Stimulated activated CD4-positive, alpha-beta T cell treated with anti-CD3 and anti-CD28 coated beads, TNF-alpha, amount 100 ng/mL, for 1 hour (primary cell): ENCODE measurements around the gene CLCF1.

Source experiments
- DNase-seq, 3 donors: peaks; one replicate each; pipeline ENCODE4 v3.0.0-alpha.2; 2020; ENCODE audit warnings: low read depth in 3 of 3, low spot score in 1 of 3

Gene CLCF1

DNA sequence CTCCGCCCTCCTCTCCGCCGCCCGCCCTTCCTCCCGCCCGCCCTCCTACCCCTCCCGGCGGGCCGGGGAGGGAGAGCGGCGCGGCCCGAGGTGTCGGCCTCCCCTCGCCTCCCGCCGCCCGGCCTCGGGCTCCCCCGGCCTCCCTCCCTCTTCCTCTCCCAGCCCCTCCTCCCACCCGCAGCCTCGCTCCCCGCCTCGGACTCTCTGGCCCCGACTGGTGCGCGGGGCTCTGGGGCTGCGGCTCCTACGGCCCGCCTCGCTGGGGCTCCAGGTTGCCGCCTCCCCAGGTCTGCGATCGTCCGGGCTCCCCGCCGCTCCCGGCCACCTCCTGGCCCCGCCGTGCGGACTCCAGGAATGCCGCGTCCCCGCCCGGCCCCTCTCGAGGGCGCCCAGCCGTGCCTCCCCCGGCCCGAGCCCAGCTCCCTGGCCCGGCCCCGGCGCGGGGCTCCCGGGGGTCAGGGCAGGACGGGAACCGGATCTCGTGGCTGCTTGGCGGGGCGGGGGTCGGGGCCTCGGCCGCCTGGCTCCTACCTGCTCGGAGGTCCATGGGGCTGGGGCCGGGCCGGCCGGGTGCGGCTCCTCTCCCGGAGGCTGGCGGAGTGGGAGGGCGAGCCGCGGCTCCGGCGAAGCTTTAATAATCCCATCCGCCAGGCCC, at the start of gene CLCF1:
TSS of gene CLCF1 (minus strand) at position 606 of the 655 bp plus-strand sequence. CDS start at position 547, 59 bp downstream.
- DNase-seq: no peak

DNA sequence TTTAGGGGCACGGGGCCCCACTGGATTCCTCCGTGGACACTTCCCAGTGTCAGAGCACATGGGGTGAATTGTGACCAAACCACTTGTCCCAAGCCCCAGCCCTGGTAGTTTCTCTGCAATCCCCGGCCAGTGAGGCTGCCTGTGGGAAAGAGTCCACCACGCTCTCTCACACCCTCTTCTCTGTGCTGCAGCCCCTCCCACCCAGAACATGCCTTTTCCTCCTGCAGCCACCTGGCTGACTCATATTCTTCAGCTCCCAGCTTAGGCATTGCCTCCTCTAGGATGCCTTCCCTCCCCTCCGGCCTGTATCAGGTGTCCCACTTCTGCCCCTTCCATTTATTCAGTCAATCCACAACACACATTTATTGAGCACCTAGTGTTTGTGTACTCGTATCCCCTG, 49.5 kb upstream of the CLCF1 start:
- no peak for DNase-seq

DNA sequence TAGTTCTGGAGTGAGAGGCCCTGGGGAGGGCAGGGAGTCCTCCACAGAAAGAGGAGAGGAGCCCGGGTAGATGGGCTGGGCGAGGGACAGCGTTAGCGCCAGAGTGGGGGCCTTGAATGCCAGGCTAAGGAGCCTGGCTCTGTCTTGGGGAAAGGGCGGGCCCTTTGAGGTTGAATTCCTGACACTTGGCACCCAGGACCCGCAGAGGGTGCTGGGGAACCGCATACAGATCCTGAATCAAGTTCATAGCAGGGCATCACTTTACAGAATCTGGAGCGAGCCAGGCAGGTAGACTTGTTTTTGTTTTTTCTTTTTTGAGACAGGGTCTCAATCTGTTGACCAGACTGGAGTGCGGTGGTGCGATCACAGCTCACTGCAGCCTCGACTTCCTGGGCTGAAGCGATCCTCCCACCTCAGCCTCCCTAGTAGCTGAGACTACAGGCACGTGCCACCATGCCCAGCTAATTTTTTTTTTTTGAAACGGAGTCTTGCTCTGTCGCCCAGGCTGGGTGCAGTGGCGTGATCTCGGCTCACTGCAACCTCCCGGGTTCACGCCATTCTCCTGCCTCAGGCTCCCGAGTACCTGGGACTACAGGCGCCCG, 48.1 kb upstream of the CLCF1 start:
- no peak for DNase-seq

DNA sequence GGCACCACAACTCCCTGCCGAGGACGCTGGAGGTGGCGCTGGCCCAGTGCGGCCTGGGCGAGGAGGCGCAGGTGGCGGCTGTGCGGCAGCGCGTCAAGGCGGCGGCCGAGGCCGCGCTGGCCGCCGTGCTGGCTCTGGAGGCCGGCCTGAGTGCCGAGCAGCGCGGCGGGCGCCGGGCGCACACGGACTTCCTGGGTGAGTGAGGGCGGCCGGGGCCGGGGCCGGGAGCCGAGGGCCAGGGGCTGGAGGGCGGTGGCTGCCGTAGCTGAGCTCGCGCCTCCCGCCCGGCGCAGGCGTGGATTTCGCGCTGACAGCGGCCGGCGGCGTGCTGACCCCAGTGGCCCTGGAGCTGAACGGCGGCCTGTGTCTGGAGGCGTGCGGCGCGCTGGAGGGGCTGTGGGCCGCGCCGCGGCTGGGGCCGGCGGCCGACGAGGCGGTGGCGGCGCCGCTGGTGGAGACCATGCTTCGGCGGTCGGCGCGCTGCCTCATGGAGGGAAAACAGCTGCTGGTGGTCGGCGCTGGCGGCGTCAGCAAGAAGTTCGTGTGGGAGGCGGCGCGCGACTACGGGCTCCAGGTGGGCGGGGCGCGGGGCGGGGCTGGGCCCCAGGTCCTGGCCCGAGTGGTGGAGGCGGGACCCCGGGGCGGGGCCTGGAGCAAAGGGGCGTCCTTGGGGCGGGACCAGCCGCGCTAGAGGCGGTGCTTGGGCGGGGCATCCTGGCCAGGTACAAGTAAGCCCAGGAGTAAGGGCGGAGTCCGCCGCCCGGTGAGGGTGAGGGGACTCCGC, 47.4 kb upstream of the CLCF1 start:
- DNase-seq: peak; percentile 98 to 100 (median 99)

DNA sequence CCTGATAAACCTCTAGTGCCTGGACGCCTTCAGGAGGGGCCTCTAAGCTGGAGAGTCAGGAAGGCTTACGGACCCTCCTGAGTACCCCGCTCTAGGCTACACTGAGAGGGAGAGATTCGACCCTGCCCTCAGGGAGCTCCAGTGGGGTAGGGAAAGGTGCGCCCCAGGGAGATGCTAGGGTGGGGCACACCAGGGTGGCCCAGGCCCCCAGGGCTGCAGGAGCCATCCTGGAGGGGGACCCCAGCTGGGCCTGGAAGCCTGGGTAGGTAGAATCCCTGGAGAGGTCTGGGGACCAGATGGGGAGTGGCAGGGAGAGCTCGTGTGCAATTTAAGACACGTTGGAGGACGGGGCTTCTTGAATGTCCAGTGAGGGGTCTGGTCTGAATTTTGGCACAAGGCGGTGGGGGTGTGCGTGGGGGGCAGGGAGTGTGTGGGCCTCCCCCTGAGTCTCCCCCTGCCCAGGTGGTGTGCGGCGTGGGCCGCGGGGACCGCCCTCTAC, 46.8 kb upstream of the CLCF1 start:
- no peak for DNase-seq

DNA sequence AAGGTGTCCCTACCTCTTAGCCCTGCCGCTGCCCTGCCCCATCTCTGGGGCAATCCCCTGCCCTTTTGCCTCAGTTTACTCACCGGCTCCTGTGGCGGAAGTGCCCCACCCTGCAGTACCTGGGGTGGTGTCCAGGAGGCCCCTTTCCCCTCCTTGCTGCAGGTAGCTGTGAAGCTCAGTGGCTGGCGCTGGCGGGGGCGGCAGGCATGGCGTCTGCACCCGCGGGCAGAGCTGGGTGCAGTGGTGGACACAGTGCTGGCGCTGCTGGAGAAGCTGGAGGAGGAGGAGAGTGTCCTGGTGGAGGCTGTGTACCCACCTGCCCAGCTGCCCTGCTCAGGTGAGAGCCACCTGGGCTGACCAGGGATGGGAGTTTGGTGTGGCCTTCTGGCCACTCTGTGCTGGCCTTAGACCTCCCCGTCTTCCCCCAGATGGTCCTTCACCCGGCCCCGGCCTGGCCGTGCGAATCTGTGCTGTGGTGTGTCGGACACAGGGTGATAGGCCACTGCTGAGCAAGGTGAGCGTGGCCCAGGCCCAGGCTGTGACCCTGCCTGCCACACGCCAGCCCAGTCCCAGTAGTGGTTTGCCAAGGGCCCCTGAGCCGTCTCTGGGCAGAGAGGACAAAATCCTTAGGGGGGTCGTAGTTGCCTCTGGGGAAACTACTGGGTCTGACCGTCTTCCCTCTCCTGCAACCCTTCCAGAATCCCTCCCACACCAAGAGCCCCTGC, 46.1 kb upstream of the CLCF1 start:
- no peak for DNase-seq

DNA sequence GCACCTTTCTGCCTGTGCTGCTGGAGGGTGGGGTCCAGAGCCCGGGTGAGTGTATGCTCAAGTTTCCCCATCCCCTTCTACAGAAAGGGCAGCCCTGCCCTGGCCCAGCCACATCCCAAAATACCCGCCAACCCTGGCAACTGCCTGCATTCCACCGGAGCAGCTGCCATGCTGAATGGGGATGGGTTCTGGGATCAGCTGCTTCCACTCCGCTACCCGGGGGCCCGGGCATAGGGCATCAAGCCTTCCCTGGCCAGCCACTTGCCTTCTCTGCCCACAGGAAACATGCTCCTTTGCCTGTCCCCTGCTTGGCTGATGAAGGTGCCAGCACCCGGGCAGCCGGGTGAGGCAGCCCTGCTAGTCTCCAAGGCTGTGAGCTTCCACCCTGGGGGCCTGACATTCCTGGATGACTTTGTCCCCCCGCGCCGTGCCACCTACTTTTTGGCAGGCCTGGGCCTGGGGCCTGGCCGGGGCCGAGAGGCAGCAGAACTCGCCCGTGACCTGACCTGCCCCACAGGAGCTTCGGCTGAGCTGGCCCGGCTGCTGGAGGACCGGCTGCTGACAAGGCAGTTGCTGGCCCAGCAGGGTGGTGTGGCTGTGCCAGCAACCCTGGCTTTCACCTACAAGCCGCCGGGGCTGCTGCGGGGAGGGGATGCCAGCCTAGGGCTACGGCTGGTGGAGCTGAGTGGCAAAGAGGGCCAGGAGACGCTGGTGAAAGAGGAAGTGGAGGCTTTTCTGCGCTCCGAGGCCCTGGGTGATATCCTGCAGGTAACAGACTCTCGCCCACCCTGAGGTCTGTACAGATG, 45.3 kb upstream of the CLCF1 start:
- no peak for DNase-seq

DNA sequence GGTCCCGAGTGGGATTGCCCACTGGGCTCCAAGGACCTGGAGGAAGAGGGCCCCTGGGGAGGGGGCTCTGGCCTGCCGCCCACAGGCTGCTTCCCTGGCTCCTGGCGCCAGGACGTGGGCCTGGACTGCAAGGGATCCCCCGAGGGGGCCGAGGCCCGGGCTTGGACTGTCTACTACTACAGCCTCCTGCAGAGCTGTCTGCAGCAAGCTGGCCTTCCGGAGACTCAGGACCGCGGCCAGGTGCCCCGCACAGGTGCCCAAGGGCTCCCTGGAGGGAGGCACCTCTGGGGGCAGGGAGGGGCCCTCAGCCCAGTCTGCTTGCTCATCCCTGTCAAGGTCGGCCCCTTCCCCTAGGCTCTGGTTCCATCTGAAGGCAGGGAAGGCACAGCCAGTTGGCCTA, 44.0 kb upstream of the CLCF1 start:
- no peak for DNase-seq

DNA sequence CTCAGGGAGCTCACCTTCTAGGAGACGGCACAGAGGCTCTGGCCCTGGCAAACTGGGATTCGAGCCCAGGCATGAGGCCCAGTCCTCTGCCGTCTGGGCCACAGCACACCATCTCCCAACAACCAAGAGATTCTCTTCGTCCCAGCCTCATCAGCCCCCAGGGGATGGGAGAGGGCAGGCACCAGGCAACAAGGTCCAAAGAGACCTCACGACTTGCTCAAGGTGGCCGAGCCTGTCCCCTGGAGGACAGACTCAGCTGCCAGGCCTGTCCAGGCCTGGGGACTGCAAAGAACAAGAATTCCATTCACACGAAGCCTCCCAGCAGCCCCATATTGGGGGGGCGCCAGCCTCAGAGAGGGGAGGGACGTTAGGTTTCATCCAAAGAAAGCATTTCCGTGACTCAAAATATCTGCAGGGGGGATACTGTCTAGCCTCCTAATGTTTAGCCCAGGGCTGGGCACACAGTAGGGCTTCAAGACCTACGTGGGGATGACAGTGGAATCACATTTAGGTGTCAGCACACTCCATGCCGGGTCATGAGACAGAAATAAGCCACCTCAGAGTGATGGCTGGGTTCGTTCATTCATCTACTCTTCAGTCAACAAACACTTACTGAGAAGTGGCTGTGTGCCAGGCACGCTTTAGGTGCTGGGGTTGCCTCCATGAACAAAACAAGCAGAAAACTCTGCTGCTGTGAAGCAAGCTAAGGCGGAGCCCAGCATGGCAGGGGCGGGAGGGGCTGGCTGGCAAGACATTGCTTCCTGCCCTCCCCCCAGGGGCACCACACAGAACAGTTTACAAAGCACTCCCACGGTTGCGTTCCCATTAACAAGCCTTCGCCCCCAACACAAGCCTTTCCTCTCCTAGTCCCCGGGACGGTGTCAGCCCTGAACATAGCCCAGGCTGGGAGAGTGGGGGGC, 43.3 kb upstream of the CLCF1 start:
- peak in 2 of 3 donors; percentile 72 to 74 for DNase-seq

DNA sequence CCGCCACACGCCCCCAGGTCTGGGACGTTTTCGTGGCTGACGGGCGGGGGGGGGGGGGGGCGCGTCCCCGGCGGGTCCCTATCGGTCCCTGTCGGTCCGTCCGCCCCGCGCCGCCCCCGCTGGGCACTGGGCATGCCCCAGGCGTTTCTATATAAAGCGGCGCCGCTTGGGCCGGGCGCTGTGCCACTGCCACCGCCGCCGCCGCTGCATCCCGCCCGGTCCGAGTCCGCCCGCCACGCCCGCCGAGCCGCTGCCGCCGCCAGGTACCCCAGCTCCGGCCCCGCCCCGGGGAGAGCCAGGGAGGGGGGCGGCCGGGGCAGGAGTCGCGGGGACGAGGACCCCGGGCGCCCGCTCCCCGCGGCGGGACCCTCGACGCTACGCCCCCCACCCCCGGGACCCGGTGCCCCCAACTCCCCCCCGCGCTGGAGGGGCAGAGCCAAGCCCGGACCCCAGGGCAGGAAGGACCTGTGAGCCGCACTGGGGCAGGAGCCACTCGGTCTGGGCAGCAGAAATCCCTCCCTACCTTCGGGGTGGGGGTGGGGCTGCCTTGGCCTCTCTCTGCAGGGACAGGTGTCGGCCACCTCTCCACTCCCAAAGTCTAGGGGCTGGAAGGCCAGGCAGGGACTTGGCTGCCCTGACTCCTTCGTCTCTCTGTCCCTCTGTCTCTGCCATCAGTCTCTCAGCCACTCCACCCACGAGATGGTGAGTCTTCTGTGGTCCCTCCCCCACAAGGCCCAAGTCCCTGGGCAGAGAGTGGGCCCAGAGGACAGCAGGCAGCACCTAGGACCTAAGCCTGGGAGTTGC, 42.3 kb upstream of the CLCF1 start, which contains the start of gene CARNS1:
TSS of gene CARNS1 (plus strand) at position 178 of the 804 bp plus-strand sequence. CDS start at position 700, 522 bp downstream.
- DNase-seq: no peak

DNA sequence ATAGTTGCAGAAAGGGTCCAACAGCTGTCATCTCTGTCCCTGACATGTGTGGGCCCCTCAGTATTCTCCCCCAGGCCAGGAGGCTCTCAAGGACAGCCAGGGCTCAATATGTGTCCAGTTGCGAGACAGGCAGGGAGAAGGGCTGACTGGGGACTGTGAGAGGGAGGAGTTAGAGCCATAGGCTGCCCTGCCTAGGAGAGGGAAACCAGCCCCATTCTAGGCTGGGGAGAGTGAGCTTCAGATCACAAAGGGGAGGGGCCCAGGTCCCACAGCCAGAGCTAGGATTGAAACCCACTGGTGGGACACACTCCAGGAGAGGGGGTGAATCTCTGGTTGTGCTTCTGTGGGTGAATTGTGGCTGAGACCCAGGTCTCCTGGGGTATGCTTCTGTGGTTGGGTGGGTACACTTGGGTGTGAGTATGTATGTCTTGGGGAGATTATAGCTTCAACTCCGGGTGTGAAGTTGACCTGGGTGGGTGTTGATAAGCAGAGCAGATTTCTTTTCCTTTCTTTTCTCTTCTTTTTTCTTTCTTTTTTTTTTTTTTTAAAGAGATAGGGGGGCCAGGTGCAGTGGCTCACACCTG, 40.0 kb upstream of the CLCF1 start:
- no peak for DNase-seq

DNA sequence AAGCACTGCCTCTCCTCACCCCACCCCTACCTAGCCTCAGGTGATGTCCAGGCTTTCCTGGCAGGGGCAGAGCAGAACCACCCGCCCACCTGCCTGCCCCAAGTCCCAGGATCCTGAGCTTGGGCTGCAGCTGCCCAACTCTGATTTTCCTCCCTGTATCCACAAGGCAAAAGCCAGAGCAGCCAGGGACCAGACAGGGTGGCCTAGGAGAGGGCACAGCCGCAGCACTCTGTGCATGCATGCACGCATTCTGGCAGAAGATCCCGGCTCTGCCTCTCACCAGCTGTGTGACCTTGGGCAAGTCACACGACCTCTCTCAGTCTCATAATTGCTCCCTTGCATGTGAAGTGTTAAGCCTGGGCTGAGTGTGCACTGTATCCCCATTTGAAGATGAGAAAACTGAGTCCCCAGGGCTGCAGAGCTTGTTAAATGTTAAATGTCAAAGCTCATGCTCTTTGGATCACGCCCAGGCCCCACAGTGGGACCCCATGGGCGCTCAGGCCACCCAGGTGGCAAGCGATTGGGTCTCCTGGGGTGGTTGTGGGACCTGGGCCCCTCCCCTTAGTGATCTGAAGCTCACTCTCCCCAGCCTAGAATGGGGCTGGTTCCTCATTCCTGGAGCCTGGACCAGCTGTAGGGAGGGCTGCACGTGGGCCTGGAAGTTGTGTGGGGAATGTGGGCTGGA, 39.2 kb upstream of the CLCF1 start:
- no peak for DNase-seq

DNA sequence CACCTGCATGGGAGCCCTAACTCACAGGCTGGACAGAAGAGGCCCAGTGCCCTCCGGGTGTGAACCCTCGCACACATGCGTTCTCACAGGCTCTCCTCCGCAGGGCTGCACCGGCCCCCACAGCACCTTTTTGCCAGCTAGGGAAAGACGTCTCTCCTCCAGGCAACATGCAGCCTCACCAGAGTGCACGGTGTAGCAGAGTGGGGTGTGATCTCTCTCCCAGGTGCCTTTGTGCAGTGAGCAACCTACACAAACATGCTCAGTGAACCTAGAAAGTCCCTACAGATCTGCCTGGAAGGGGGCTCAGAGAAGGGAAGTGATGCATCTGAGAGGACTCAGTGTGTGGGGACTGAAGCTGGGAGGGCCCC, 38.4 kb upstream of the CLCF1 start:
- DNase-seq: no peak

DNA sequence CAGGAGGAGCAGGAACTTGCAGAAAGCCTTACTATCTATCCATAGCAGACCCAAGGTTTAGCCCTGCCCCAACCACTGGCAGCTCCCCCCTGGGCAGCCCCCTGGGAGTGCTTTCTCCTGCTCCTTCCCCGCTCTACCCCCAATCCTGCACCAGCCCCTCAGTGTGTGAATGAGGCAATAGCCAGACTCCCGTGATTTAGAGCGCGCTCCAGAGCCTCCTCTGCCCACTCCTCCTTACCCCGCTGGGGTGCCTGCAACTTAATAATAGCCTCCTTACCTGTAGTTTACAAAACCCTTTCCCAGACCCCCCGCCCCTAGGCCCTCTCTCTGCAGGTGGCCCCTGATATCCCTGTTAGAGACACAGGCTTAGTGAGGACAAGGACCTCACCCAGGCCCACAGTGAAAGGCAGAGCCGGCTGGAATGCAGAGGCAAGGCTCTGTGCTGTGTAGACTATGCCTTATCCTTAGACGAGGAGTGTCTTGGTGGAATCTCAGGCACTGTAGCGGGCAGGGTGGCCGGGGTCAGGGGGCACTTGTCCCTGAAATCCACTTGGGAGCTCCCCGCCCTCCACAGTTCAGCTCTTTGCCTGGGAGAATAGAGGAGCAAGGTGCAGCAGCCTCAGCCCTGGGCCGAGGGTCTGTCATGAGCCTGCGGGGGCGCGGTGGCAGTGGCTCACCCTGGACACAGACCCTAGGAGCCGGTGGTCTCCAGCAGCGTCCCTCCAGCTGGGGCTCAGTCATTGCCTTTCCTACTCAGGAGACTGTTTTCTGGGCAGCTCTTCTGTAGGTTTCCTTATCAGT, 37.8 kb upstream of the CLCF1 start:
- no peak for DNase-seq

DNA sequence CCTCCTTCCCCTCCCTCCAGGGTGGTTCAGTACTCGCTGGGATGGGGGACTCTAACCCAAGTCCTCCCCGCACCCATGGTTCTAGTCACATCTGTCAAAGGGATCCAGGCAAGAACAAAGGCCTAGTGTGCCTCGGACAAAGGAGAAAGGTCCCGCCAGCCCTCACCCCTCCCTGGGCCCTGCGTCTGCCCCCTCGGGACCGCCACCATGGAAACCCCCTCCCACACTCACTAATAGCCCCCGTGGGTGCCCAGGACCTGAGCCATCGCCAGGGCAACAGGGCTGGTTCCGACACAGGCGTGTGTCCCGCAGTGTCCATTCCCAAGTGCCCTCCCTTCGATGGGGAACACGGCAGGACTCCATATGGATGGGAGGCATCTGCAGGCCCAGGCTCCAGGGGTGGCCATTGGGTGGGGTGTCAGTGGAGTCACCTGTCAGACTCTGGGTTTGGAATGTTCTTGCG, 37.0 kb upstream of the CLCF1 start:
- no peak for DNase-seq

DNA sequence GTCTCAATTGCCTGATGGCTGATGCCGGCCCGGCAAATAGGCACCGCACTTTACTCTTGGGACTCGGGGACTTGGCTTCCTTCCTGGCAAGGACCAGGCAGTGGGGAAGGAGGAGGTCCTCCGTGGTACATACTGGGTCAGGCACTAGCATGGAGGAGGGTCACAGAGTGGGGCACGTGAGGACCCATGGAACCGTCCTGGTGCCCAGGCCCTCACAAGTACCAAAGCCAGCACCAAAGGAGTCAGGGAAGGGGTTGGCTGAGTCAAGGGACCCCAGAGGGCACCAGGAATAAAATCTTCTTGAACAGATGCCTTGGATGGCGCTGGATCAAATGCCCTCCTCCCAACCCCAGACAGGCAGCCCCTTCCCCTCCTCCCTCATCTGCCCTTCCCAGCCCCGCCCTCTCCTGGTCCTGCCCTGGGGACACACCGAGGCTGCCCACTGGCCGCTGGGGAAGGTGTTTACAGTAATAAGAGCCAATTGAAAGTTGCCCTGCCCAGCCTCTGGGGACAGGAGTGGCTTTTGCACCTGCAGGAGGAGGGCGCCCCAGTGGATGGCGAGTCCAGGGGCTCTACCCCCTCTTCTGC, 36.5 kb upstream of the CLCF1 start:
- DNase-seq: no peak
